GM13976 (cell line): ENCODE results near the gene PNKP.

Source experiments
- DNase-seq: peaks from one replicate; pipeline ENCODE4 v3.0.0; 2012; ENCODE audit warnings: low spot score
- in situ Hi-C: fragments of 300-500 bp; cut with MboI; formaldehyde crosslinking; loops from one replicate; pipeline ENCODE4 v1.12.0; 2022; ENCODE audit warnings: low sequenced_read_pairs, mixed read lengths, inconsistent platforms; ENCODE audit not compliant: unreplicated experiment
- TF ChIP-seq, protein P1 (sequence below): IDR thresholded peaks from 2 replicates; pipeline ENCODE4 v1.5.1; 2012; ENCODE audit warnings: borderline replicate concordance, mild to moderate bottlenecking; ENCODE audit not compliant: insufficient read depth; ENCODE audit errors: extremely low read depth, missing control alignments, control extremely low read depth

The PNKP gene

GRCh38 chr19:49858088-49858985 is 9.0 kb downstream of the PNKP start:
- TF ChIP-seq, protein P1, sequence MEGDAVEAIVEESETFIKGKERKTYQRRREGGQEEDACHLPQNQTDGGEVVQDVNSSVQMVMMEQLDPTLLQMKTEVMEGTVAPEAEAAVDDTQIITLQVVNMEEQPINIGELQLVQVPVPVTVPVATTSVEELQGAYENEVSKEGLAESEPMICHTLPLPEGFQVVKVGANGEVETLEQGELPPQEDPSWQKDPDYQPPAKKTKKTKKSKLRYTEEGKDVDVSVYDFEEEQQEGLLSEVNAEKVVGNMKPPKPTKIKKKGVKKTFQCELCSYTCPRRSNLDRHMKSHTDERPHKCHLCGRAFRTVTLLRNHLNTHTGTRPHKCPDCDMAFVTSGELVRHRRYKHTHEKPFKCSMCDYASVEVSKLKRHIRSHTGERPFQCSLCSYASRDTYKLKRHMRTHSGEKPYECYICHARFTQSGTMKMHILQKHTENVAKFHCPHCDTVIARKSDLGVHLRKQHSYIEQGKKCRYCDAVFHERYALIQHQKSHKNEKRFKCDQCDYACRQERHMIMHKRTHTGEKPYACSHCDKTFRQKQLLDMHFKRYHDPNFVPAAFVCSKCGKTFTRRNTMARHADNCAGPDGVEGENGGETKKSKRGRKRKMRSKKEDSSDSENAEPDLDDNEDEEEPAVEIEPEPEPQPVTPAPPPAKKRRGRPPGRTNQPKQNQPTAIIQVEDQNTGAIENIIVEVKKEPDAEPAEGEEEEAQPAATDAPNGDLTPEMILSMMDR: no peak
- in situ Hi-C loops: no loop called here
- no peak for DNase-seq

DNA sequence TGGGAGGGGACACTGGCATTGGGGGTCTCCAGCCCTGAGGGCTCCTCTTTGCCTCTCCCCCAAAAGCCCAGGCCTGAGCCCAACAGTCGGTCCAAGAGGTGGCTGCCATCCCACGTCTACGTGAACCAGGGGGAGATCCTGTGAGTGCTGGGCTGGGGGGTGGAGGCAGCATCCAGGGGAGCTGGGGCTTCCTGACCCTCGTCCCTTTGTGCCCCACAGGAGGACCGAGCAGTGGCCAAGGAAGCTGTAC is 9.6 kb downstream of the PNKP start:
- DNase-seq: no peak
- TF ChIP-seq, protein P1: no peak
- in situ Hi-C loops: no loop called here

DNA sequence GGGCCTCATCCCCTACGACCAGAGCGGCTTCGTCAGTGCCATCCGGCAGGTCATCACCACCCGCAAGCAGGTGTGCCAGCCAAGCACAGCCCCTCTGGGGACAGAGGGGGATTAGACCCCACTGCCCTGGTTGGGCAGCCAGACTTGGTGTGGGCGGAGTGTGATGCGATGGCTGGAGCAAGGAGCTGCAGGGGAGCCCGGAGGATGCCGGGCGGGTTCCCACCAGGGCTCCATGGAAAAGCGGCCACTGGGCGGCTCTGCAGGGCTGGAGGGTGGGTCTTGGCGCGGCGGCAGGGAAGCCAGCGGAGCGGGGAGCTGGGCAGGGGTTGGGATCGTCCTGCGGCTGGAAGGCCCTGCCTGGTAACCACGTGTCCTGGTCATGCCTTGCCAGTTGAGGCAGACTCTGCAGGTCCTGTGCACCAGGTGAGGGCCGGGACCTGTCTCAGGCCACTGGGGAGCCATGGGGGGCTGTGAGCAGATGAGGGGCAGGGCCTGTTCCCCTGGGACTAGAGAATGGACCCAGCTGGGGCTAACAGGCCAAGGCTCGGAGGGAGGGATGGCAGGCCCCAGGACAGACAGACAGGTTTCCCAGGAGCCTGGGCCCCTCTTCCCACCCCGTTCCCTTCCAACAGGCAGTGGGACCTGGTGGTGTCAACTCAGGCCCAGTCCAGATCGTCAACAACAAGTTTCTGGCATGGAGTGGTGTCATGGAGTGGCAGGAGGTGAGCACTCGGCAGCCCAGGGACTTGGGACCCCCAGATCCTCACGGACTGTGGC is 10.1 kb downstream of the PNKP start:
- in situ Hi-C loops: no loop called here
- DNase-seq: no peak
- TF ChIP-seq, protein P1: no peak

GRCh38 chr19:49856574-49857021 is 10.8 kb downstream of the PNKP start:
- in situ Hi-C loops: no loop called here
- no peak for DNase-seq
- TF ChIP-seq, protein P1: no peak

DNA sequence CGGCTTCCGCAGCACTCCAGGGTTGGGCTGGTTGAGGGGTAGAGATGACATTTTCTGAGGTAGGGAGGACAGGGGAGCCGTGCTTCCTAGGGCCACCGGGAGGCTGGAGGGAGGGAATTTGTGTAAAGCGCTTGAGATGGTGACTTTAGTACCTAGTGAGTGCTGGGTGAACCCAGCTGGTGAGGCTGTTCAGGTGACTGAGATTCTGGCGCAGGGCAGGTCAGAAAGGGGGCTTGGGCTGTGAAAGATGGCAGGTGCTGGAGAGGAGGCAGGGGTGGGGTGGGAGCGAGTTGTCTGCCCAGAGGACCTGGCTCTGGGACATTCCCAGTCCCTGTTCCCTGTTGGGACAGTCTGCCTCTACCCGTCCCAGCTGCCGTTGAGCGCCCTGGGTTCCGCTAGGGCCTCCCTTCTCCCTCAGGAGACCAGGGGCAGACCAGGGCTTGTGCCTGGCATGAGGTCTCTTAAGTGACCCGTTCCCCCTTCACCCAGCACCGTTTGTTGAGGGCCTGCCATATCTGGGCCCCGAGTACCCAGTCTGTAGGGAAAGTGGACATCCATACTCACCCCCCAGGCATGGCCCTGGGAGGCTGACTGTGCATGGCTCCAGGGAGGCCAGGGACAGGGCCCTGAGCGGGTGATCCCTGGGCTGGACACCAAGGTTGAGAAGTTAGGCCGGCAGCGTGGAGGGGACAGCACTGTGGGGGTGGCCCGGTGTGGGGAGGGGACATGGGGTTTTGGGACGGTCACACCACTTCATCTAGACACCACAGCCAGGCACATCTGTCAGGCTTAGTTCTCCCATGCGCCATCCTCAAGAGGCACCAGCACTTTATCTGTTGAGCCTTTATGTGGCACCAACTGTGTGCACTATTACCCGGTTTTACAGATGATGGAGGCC is 11.5 kb downstream of the PNKP start:
- DNase-seq: no peak
- in situ Hi-C loops: no loop called here
- TF ChIP-seq, protein P1: no peak

- TF ChIP-seq, protein P1: no peak
- no peak for DNase-seq
- in situ Hi-C loops: no loop called here
Observed at GRCh38 chr19:49855277-49855675, 12.1 kb downstream of the PNKP start.
